Fibroblast of lung (primary cell): Measurements from ENCODE around the gene VAV2. TPM values are rescaled to one million over a fixed set of nuclear protein-coding genes. Genes with fewer than 3 reads are reported as not detected.

Experiments
- DNase-seq, 2 donors: peaks; one replicate each; pipeline versions ENCODE4 v3.0.0 to v3.0.0-alpha.2; 2010; ENCODE audit warnings: low read depth in 2 of 2
- H2AFZ ChIP-seq: 2 replicates; pipeline ENCODE4 v1.5.1; 2012; ENCODE audit warnings: low read length, control low read depth, inconsistent platforms
- H3K27ac ChIP-seq: 2 replicates; pipeline ENCODE4 v1.5.1; 2011; ENCODE audit warnings: low read length, control low read depth; ENCODE audit not compliant: insufficient read depth
- H3K27me3 ChIP-seq: 2 replicates; pipeline ENCODE4 v1.5.1; 2011; ENCODE audit warnings: mild to moderate bottlenecking, low read length; ENCODE audit not compliant: control insufficient read depth, insufficient read depth
- H3K36me3 ChIP-seq: 2 replicates; pipeline ENCODE4 v1.5.1; 2011; ENCODE audit warnings: low read length; ENCODE audit not compliant: control insufficient read depth, insufficient read depth
- H3K4me1 ChIP-seq: 2 replicates; pipeline ENCODE4 v1.5.1; 2011; ENCODE audit warnings: low read length; ENCODE audit not compliant: control insufficient read depth, insufficient read depth; ENCODE audit errors: extremely low read depth
- H3K4me2 ChIP-seq: 2 replicates; pipeline ENCODE4 v1.5.1; 2011; ENCODE audit warnings: low read length, control low read depth; ENCODE audit not compliant: insufficient read depth; ENCODE audit errors: extremely low read depth
- H3K4me3 ChIP-seq, 4 experiments: fragments of 200-600 bp in 1 of 4; sonication (generic) in 1 of 4; replicated peaks in 1 of 4; 2 replicates each; pipeline ENCODE4 v1.5.1; 2011 to 2016; ENCODE audit warnings: low read length in 4 of 4, low read depth in 3 of 4, mild to moderate bottlenecking in 3 of 4, control low read depth in 2 of 4, inconsistent platforms in 1 of 4, mixed read lengths in 1 of 4; ENCODE audit not compliant: insufficient read depth in 1 of 4; ENCODE audit errors: control extremely low read depth in 1 of 4
- H3K79me2 ChIP-seq: 2 replicates; pipeline ENCODE4 v1.5.1; 2012; ENCODE audit warnings: mild to moderate bottlenecking, low read length, inconsistent platforms; ENCODE audit not compliant: control insufficient read depth, insufficient read depth
- H3K9ac ChIP-seq: 2 replicates; pipeline ENCODE4 v1.5.1; 2011; ENCODE audit warnings: mild to moderate bottlenecking, low read length, control low read depth; ENCODE audit not compliant: insufficient read depth
- H3K9me3 ChIP-seq: 2 replicates; pipeline ENCODE4 v1.5.1; 2012; ENCODE audit warnings: low read depth, low read length; ENCODE audit not compliant: control insufficient read depth, insufficient read depth
- H4K20me1 ChIP-seq: 2 replicates; pipeline ENCODE4 v1.5.1; 2011; ENCODE audit warnings: low read length; ENCODE audit not compliant: control insufficient read depth, insufficient read depth; ENCODE audit errors: extremely low read depth
- CTCF ChIP-seq, 2 donors: IDR thresholded peaks in 1 of 2; conservative IDR thresholded peaks in 1 of 2; 1 replicate in 1 of 2; 2 replicates in 1 of 2; pipeline ENCODE4 v1.5.1; 2011 to 2012; ENCODE audit warnings: low read length in 2 of 2, control low read depth in 1 of 2, inconsistent platforms in 1 of 2, low read depth in 1 of 2, mild to moderate bottlenecking in 1 of 2
- EZH2 ChIP-seq: IDR thresholded peaks from 2 replicates; pipeline ENCODE4 v1.5.1; 2012; ENCODE audit warnings: low read length, control low read depth, mild to moderate bottlenecking; ENCODE audit errors: missing control alignments
- polyA plus RNA-seq, 2 donors: library from polyadenylated mRNA; depleted of rRNA in 1 of 2; stranded (reverse) in 1 of 2; unstranded in 1 of 2; fragments of >200 nt; gene quantifications; 2 replicates each; pipeline ENCODE4 v1.2.1, GENCODE V29; 2011 to 2012; ENCODE audit warnings: missing spikeins in 1 of 2
- total RNA-seq: library from RNA; depleted of rRNA; stranded (reverse); fragments of >200 nt; gene quantifications from 2 replicates; pipeline ENCODE4 v1.2.1, GENCODE V29; 2014

The VAV2 gene
- total and polyA plus RNA-seq, 2 donors (not counting 1 experiment from before 2014, with no cell fraction given), result 13.7 to 17.7 TPM

- TF ChIP-seq EZH2 (no peak), CTCF (conservative IDR thresholded peaks at IDR 0.05 in 1 of 2, IDR thresholded peaks at IDR 0.05 in 1 of 2; ENCODE audit: low read depth in 1 of 2, low read length in 2 of 2) (no peak)
- Histone ChIP-seq H4K20me1 (no peaks in the 10 kb centered on the region), H3K27ac (no peak overlapping the region), H3K4me3 (no peak overlapping the region), H3K36me3 (peaks cover 4% of the 10 kb centered on the region), H3K4me2 (no peak overlapping the region), H3K4me1 (peaks cover 17% of the 10 kb centered on the region), H3K9me3 (no peaks in the 10 kb centered on the region), H3K79me2 (peaks cover 3% of the 10 kb centered on the region), H3K27me3 (no peaks in the 10 kb centered on the region), H3K9ac (no peak overlapping the region), H2AFZ (no peak overlapping the region)
- DNase-seq, result no peak
Observed at GRCh38 chr9:133857639-133858038, 134.5 kb downstream of the VAV2 start.

- Histone ChIP-seq H3K4me1 (peaks cover 17% of the 10 kb centered on the region), H3K9ac (no peak overlapping the region), H3K79me2 (peaks cover 3% of the 10 kb centered on the region), H3K4me2 (no peak overlapping the region), H3K27ac (peak overlapping the region; percentile 82), H4K20me1 (no peaks in the 10 kb centered on the region), H3K4me3 (no peak overlapping the region), H3K36me3 (peaks cover 4% of the 10 kb centered on the region), H3K27me3 (no peaks in the 10 kb centered on the region), H3K9me3 (no peaks in the 10 kb centered on the region), H2AFZ (no peak overlapping the region)
- no peak for TF ChIP-seq CTCF (conservative IDR thresholded peaks at IDR 0.05 in 1 of 2, IDR thresholded peaks at IDR 0.05 in 1 of 2; ENCODE audit: low read depth in 1 of 2, low read length in 2 of 2)
- no peak for TF ChIP-seq EZH2
- no peak for DNase-seq
Observed at GRCh38 chr9:133856798-133857197, 135.3 kb downstream of the VAV2 start.

- no peaks in the 10 kb centered on the region for H3K27me3 ChIP-seq
- peak overlapping the region; percentile 68 for H3K4me2 ChIP-seq
- H3K4me3 ChIP-seq, result no peak overlapping the region
- no peak overlapping the region for H2AFZ ChIP-seq
- no peaks in the 10 kb centered on the region for H4K20me1 ChIP-seq
- H3K36me3 ChIP-seq, result peaks cover 2% of the 10 kb centered on the region
- no peaks in the 10 kb centered on the region for H3K9me3 ChIP-seq
- peaks cover 3% of the 10 kb centered on the region for H3K79me2 ChIP-seq
- H3K27ac ChIP-seq, result peak overlapping the region; percentile 82
- H3K9ac ChIP-seq, result peak overlapping the region; percentile 39
- peaks cover 17% of the 10 kb centered on the region for H3K4me1 ChIP-seq
- DNase-seq, result peak; percentile 52 to 97
- no peak for TF ChIP-seq CTCF (conservative IDR thresholded peaks at IDR 0.05 in 1 of 2, IDR thresholded peaks at IDR 0.05 in 1 of 2; ENCODE audit: low read depth in 1 of 2, low read length in 2 of 2)
- no peak for TF ChIP-seq EZH2
Observed at GRCh38 chr9:133855802-133856521, 136.2 kb downstream of the VAV2 start.
